ENCODE data around the gene DONSON. TPM values are rescaled to one million over a fixed set of nuclear protein-coding genes. Genes with fewer than 3 reads are reported as not detected.

DONSON gene
- total and polyA plus RNA-seq, 2 of the 8 experiments (the other 6 are each of a cell fraction or from before 2014, with no cell fraction given) = 21.9 to 32.5 TPM

GRCh38 chr21:33587792-33588484 lies 546 bp downstream of the DONSON start (continued):
- TF ChIP-seq BACH1 (IDR thresholded peaks at IDR 0.05; ENCODE audit: low read length) = 0 out of 2 replicates have a peak, but pooled peaks have one; percentile 14
- TF ChIP-seq GABPA (IDR thresholded peaks at IDR 0.05; ENCODE audit: borderline replicate concordance, insufficient read depth, low read length) = no peak
- no peak for TF ChIP-seq JUND (IDR thresholded peaks at IDR 0.05; ENCODE audit: low read length)
- TF ChIP-seq FOSL1 (IDR thresholded peaks at IDR 0.05; ENCODE audit: insufficient read depth, low read depth, low read length) = no peak
- no peak for TF ChIP-seq SIN3A (conservative IDR thresholded peaks at IDR 0.05 in 1 of 2, IDR thresholded peaks at IDR 0.05 in 1 of 2; ENCODE audit: low read depth in 1 of 2, low read length in 2 of 2)
- TF ChIP-seq, protein P1, sequence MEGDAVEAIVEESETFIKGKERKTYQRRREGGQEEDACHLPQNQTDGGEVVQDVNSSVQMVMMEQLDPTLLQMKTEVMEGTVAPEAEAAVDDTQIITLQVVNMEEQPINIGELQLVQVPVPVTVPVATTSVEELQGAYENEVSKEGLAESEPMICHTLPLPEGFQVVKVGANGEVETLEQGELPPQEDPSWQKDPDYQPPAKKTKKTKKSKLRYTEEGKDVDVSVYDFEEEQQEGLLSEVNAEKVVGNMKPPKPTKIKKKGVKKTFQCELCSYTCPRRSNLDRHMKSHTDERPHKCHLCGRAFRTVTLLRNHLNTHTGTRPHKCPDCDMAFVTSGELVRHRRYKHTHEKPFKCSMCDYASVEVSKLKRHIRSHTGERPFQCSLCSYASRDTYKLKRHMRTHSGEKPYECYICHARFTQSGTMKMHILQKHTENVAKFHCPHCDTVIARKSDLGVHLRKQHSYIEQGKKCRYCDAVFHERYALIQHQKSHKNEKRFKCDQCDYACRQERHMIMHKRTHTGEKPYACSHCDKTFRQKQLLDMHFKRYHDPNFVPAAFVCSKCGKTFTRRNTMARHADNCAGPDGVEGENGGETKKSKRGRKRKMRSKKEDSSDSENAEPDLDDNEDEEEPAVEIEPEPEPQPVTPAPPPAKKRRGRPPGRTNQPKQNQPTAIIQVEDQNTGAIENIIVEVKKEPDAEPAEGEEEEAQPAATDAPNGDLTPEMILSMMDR (IDR thresholded peaks at IDR 0.05; ENCODE audit: control extremely low read depth in 1 of 3, insufficient read depth in 1 of 3, low read depth in 1 of 3, low read length in 3 of 3) = no peak
- no peak for TF ChIP-seq TEAD4 (IDR thresholded peaks at IDR 0.05; ENCODE audit: low read depth, low read length)
- TF ChIP-seq CBX8 (IDR thresholded peaks at IDR 0.05; ENCODE audit: borderline replicate concordance, low read depth, low read length) = no peak
- TF ChIP-seq SAP30 (IDR thresholded peaks at IDR 0.05; ENCODE audit: insufficient read depth, insufficient replicate concordance, low read length) = no peak
- 0 out of 4 replicates have a peak, but pooled peaks of 1 of the 2 experiments have one; percentile 58 for TF ChIP-seq HDAC2 (IDR thresholded peaks at IDR 0.05; ENCODE audit: borderline replicate concordance in 1 of 2, low read depth in 2 of 2, low read length in 2 of 2)
- peak; percentile 34 for TF ChIP-seq ASH2L (IDR thresholded peaks at IDR 0.05; ENCODE audit: low read length)
